ENCODE data around the gene CAPN2.

DNA sequence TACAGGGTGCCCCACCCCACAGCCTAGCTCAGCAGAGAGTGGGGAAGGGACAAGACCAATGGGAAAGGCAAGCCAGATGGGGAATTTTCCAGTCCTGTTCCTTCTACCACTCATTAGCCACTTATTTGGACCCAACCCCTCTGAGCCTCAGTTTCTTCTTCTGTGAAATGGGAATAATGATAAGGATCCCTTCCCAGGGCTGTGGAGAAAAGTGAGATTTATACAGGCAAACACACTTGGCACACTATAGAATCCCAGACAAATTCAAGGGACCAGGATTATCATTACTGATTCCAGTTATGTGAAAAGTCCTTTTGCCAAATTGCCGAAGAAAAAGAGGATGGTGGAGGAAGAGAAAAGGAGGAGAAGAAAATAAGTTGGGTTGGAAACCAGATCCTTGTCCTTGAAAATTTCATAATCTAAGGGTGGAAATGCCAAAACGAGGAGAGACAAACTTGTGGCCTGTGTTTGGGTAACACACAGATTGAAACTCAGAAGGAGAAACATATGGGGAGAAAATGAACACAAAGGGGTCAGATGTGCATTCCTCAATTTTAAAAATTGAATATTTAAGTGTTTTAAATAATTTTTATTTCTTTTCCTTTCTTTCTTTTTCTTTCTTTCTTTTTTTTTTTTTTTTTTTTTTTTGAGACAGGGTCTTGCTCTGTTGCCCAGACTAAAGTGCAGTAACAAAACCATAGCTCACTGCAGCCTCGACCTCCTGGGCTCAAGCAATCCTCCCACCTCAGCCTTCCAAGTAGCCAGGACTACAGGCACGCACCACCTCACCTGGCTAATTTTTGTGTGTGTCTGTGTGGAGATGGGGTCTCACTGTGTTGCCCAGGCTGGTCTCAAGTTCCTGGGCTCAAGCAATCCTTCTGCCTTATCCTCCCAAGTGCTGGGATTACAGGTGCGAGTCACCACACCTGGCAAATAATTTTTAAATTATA, 9.6 kb downstream of the CAPN2 start:
- TF ChIP-seq, protein P1, sequence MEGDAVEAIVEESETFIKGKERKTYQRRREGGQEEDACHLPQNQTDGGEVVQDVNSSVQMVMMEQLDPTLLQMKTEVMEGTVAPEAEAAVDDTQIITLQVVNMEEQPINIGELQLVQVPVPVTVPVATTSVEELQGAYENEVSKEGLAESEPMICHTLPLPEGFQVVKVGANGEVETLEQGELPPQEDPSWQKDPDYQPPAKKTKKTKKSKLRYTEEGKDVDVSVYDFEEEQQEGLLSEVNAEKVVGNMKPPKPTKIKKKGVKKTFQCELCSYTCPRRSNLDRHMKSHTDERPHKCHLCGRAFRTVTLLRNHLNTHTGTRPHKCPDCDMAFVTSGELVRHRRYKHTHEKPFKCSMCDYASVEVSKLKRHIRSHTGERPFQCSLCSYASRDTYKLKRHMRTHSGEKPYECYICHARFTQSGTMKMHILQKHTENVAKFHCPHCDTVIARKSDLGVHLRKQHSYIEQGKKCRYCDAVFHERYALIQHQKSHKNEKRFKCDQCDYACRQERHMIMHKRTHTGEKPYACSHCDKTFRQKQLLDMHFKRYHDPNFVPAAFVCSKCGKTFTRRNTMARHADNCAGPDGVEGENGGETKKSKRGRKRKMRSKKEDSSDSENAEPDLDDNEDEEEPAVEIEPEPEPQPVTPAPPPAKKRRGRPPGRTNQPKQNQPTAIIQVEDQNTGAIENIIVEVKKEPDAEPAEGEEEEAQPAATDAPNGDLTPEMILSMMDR (conservative IDR thresholded peaks at IDR 0.05) = no peak
- TF ChIP-seq EZH2 (IDR thresholded peaks at IDR 0.05; ENCODE audit: low read depth) = no peak
